Activated CD4-positive, alpha-beta T cell treated with anti-CD3 and anti-CD28 coated beads for 24 hours (primary cell): ENCODE data around the gene STC2.
"Not testable (repeated sequence)": the region's sequence is repeated elsewhere in the genome, so short reads cannot be mapped to it uniquely, and the experiment has no call there.

ENCODE experiments used
- DNase-seq, 2 donors: peaks; one replicate each; pipeline ENCODE4 v3.0.0-alpha.2; 2020; ENCODE audit warnings: low read depth in 2 of 2

Gene STC2

DNA sequence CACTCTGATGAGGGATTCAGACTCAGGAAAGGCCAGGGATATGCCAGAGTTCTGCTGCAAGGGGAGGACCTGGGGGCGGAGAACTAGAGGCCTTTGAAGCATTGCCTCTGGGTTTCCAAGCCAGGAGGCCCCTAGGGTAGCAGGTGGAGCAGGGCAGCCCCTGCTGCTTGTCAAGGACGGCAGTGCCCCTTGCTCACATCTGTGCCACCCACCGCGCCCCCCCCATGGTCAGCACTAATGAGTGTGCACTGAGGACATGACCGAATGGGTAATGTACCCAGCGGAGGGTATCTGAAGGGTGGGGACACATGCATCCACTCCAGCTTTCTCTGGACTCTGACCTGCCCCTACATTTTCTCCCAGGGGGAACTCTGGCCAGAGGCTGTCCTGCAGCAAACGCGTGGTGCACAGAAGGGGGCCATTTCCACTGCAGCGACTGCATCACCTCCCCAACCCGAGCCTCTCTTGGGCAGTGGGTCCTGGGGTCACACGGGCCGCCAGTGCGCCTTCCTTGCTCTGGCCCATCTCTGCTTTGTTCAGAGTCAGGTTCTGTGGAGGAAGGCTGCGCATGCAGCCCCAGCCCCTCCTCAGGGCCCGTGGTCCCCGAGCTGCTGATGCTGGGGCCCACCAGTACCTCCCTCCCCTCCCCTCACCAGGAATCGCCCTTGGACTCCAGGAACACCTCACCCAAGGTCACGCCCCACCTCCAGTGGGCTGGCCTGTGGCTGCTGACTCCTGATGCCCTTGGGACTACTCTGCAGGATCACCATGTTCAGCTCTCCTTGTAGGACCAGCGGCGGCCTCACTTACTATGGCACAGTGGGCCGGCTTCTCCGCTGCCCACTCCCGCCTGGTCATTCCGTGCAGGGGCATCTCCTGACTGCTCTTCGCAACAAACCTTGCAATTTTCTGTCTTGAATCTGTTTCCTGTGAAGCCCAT is 31.2 kb downstream of the STC2 start:
- no peak for DNase-seq

DNA sequence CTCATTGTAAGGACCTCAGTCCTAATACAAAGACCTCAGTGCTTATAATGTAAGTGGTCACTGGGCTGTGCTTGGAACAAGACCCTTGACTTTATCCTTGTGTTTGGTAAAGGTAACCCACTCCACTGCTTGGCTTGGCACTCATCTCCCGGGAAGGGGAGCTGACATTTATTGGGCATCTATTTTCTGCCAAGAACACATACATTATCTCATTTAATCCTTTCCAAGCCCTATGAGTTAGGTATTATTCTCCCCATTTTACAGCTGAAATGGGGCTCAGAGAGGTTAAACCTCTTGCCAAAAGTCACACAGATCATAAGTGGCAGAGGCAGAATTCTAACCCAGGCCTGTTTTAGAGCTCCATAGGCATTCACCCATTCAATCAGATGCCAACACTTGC is 32.4 kb downstream of the STC2 start:
- no peak for DNase-seq

DNA sequence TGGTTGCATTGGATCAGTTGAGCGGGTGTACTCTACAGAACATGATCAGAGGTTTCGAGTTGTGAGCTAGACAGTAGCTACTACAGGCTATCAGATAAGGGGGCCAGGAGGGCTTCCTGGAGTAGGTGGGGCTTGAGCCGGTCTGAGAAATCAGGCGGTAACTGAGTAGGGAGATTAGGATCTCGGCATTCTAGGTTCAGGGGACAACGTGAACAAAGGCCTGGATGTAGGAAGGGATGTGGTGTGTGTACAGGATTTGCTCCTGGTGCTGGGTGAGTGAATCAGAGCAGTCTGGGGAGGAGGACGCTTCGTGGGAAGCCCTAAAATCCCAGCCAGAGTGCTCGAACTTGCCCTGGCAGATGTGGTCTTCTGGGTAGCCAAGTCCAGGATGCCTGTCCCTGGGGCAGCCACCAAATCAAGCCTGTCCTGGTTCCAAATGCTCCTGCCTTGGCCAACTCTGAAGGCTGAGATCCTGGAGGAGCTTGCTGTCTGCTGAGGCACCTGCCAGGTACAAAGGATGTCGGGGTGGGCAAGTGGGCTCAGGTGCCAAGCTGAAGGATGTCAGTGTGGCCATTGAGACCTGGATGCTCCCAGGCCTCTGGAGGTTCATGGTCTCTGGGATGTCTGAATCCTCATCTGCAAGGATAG is 33.4 kb downstream of the STC2 start:
- no peak for DNase-seq

DNA sequence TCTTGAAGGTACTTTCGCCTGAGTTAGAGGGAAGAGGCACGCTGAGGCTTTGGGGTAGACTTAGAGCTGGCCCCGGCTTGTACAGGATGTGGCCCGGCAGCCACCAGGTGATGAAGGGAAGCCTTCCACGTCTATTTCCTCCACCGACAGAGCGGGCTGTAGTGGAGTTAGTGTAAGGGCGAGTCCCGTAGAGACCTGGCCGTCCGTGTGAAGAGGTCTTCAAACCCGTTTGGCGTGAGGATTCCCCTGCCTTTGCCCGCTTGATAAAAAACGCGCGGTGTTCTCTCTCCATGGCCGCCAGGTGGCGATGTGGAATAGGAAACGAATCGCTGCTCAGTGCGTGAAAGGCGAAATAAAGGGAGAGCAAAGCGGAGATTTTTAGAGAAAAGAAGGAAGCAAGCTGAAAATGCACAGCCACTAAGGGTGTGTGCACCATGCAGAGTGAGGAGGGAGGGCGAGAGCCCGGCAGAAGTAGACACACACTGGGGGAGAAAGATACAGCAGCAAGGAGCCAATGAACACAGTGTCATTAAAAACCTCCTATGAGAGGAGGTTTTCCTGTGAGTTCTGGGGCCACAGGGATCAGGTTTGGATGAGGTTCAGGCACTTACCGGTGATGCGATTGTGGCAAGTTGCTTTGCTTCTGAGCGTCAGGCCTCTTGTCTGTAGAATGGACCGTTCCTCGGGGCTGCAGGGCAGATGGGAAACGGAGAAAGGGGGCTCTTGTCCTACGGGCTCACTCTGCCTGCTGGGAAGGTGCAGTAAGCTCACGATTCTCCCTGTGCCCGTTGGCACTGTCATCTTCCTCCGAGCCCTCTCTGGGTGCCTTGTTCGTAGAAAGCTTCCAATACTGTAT is 34.2 kb downstream of the STC2 start:
- DNase-seq = peak; percentile 52 to 70

DNA sequence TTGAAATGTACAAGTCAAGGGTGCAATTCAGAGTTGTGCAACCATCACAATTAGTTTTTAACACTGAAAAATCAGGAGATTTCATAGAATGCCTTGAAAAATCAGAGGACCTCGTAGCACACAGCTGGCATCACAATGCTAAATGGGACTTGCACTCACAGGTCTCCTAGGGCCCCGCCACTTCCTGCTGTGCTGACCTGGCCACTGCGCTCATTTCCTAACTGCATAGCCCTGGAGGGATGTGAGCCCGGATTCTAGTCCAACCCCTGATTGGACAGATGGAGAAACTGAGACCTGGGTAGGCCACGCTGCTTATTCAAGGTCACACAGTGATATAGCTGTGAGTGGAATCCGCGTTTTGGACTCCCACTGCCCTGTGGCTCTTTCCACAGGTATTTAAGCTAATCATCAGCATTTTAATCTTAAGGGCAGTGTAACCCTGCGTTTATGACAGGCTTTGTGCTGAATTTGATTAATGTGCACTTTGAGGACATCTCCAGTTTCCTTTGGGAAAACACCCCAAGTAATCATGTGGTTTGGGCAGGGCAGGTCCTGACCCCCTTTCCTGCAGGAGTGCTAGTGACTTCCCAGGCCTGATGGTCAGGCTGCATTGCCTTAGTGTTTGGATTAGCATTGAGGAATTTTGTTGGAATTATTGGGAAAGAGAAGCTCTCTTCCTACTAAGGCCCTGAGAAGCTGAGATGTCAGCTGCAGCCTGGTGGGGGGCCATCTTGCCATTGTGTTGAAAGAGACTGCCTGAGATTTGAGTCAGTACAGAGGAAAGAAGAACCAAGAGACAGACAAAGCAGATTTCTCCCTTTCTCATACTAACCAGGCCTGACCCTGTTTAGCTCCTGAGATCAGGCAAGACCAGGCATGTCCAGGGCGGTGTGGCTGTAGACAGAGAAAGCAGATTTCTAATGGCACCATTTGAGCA is 36.2 kb downstream of the STC2 start:
- no peak for DNase-seq

DNA sequence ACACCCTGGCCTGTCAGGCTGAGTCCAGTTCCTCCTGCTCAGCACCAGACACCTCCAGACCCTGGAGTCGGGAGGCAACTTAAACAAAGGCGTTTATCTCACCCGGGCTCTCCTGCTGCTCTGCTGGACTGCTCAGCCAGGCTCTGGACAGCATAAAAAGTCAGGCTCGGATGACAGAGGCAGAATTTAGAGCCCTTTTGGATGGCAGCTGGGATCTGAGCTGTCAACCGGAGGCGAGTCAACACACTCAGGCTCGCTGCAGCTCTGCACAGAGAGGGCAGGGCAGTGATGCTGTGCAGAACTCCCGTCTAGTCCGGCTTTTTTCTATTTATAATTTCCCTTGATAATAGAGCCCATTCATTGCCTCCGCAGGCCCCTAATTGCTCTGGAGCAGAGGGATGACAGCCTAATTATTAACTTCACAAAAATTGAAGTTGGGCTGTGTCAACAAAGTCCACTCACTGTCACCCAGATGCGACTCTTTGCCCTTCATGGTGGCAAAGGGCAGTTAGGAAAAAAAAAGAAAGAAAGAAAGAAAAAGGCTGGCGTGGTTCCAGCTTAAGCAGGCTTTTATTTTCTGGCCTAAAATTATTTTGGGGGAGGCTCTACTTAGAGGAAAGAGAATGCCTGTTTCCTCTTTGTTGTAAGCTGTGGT is 37.6 kb downstream of the STC2 start:
- DNase-seq = no peak

DNA sequence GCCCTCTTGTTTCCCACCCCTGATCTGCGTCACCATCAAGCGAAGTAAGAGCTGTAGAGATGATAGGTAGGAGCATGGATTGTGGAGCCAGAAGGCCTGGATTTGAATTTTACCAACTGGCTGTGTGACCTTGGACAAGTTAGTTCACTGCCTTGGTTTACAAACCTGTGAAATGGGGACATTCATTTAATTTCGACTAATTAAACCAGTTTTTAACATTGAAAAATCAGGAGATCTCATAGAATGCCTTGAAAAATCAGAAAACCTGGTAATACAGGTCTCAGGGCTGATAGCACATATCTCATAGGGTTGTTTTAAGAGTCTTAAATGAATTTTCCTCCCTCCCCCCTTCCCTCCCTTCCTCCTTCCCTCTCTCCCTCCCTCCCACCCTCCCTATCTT is 38.8 kb downstream of the STC2 start:
- DNase-seq = no peak

DNA sequence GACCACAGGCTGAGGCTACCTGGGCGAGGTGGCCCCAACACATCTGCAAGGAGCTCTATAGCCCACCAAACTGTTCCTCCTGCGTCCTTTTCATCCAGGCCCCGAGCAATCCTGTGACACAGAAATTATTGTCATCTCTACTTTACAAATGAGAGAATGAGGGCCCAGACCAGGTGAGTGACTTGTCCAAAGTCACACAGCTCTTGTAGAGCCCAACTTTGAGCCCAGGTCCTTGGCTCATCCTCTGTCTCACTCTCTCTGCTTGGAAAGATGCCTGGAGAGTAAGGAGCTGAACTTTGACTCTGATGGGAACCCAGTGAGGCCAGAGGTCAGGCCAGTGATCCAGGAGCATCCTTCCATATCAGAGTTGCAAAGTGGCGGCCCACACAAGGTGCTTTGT is 39.6 kb downstream of the STC2 start:
- DNase-seq = no peak

DNA sequence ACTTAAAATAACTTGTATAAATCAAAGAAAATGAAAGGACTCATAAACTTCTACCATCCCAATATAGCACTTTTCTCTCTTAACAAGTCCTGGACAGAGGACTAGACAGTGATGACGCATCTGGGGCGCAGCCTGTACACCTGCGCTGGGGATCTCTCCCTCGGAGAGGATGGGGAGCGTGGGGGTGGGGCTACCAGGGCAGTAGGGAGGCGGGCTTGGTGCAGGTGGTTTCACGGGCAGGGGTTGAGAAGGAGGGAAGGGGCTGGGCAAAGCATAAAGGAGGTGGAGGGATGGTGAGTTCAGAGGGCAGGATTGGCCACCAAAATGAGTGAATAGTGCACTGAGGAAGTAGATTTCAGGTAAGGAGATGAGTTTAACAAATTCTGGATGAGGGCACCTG is 41.1 kb downstream of the STC2 start:
- DNase-seq = no peak

DNA sequence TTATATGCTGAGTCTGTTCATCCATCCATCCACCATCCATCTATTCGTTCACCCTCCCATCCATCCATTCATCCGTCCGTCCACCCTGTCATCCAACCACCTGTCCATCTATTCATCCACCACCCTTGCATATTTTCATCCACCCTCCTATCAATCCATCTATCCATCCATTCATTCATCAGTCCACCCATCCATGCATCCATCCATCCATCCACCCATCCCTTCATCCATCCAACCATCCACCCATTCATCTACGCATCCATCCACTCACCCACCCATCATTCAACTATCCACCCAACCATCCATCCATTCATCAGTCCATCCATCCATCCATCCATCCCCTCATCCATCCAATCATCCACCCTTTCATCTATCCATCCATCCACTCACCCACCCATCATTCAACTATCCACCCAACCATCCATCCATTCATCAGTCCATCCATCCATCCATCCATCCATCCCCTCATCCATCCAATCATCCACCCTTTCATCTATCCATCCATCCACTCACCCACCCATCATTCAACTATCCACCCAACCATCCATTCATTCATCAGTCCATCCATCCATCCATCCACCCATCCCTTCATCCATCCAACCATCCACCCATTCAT is 43.8 kb downstream of the STC2 start:
- DNase-seq = not testable (repeated sequence)

DNA sequence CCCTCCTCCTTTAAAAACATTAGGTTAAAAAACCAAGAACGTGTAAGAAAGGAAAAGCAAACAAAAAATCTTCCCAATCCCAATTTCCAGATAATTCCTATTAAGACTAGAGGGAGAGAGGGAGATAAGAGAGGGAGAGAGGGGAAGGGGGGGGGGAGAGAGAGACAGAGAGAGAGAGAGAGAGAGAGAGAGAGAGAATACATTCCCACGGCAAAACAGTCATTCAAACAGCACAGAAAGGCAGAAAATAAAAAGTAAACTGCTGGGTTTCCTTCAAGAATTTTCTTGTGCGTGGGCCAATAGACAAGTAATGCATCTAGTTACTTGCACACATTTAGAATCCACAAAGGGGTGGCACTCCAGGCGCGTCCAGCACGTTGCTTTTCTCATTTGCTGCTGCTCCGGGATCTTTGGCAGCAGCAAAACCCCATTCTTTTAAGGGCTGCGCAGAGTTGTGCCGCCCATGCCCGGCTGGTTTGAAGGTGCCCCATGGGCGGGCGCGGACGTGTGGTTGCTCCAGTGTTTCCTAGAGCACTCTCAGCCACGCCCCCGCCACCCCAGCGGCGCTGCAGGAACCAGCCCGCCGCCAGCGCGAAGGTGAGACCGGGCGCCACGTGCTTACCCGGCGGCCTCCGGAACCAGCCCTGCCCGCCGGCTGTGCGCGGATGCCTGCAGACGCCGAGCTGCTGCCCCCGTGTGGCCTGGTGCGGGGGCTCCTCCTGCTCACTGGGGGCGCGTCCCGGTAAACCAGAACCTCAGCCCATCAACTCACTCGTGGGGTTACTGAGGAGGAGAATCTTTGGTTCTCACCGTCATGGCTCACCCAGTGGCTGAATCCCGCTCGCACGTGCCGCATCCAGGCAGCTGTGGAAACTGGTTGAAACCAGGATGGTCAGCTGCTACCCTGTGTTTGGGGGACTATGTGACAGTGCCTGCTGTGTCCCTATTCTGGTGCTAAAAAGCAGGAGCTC is 44.6 kb downstream of the STC2 start:
- DNase-seq = peak; percentile 61 to 79

DNA sequence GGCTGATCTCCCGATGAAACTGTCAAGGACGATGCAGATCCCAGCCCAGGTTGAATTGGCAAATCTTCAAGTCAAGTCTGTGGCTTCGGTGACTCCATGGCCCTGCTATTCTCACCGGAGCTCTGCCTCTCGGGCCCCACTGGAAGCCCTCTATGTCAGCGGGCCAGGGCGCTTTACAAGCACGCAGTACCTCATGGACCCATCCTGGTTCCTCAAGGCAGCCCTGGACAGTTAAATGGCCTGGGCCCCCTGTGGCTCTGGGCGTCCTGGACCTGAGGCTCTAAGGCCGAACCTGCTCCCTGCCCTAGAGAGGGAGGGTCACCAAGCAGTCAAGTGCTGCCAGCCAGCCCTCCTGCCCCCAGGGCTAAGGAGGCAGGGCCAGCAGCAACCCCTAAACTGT is 45.3 kb downstream of the STC2 start:
- DNase-seq = no peak

DNA sequence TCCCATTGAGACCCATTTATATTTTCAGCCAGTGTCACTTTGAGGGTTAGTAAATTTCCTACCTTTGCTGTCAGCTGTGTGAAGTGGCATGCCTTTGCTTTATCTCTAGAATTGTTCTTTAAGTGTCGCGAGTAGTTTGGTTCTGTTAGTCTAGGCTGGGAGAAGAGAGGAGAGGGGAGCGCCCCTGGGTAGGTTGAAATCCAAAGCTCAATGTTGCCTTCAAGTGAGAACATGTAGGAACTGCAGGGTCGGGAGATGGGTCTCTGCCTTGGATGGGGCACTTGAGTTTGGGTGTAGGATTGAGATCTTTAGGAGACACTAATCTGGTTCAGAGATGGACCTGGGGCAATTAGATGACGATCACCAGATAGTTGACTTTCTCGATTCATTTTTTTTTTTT is 46.3 kb downstream of the STC2 start:
- DNase-seq = no peak

DNA sequence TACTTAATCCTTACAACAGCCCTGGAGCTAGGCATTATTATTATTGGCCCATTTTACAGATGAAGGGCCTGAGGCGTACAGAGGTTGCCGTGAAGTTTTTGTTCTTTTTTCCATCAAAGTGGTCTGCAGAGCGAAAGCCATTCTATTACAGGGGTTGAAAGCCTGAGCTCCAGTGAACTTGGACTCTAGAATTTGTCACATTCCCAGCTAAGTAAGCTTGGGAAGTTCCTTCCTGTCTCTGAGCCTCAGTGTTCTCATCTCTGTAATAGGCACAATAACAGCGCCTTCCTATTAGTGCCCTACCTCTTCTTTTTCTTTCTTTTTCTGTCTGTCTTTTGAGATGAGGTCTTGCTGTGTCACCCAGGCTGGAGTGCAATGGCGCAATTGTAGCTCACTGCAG is 49.0 kb downstream of the STC2 start:
- DNase-seq = no peak

DNA sequence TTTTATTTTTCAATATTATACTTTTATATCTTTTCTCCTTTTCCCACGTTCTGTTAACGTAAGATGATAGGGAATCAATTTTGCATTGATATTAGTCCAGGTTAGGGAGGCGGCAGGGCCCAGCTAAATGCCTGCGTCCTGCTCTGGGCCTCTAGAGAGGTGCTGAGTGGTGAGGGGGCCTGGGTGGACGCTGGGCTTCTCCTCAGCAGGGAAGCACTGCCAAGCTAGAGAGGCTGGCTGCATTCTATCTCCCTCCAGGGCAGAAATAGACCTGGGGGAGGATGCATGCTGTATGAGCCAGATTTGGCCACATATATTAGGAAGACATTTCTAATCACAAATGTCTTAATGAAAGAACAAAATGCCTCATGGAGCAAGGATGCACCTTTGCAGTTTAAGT is 49.6 kb downstream of the STC2 start:
- DNase-seq = no peak

DNA sequence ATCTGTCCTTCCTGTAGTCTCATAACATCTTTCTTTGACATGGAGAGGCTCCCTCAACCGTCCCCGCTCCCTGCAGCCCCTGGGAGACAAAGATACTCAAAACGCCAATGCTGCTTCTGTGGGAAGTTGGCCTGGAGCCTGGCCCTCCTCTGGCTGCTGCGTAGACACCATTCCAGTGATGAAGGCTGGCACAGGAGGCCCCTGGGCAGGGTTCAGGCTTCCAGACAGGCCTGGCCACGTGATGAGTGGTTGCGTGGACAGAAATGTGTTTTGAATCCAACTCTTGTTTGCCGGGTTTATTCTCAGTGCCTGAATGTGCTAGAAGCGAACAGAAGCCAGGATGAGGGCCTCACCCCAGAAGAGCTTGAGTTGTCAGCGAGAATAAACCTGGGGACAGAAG is 50.0 kb downstream of the STC2 start:
- DNase-seq = no peak

DNA sequence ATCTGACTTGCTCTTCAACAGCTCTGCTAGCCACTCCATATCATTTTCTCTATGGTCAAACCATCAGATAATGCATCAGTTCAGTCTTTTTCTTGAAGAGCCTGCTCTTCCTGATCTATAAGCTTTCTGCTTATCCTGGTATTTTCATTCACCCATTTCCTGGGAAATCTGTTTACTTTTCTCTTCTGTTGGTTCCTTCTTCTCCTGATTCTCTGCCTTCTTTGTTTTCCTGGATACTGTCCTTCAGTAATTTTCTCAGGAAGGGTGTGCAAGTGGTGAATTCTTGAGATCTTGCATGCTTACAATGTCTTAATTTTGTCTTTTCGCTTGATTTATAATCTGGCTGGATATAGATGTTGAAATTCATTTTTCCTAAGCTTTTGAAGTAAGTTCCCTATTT is 53.4 kb downstream of the STC2 start:
- no peak for DNase-seq

DNA sequence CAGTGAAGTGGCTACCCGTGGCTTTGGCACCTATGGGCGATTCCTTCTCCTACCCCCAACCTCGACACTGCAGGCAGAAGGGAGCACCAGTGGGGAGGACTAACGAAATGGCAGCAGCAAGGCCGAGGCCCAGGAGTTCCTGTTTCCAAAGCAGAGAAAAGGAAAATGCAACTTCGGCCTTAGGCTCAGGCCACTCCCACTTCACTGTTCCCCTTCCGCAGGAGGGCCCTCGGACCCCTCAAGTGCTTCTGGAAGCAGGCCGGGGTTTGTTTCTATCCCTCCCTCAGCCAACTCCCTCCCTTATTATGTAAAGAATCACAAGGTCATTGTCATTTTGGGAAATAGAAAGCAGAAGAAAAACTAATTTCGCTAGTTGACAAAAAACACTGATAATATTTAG is 56.8 kb downstream of the STC2 start:
- no peak for DNase-seq
